ENCODE data around the gene SHROOM4. TPM values are rescaled to one million over a fixed set of nuclear protein-coding genes. Genes with fewer than 3 reads are reported as not detected.
A peak's percentile ranks its signal among the peaks of the same experiment; 100 is the strongest.

The SHROOM4 gene
- total RNA-seq, 1 donor from 2014 or later, result 35.8 TPM

DNA sequence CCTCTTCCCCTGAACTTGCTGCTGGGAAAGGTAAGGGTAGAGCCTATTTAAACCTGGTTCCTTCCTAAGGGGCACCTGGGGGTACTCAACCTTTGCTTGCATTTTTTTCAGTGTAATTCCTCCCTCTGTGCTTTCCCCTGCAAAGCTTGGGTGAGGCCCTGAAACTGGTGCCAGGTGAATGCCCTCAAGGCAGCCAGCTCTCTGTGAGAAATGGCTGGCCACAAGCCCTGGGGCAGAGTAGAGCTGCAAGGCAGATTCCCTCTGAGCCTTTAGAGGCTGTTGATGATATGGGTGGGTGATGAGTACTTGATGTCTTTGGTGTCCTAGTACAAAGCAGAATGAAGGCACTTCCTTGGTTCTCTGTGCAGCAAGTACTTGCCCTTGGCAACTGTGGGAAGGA is 217.9 kb downstream of the SHROOM4 start:
- H3K27me3 Mint-ChIP-seq (ENCODE audit: unreplicated experiment), result peaks cover 2% of the 10 kb centered on the region
- no peak overlapping the region for H3K4me3 Mint-ChIP-seq (ENCODE audit: unreplicated experiment)
- TF ChIP-seq CTCF (IDR thresholded peaks at IDR 0.05; ENCODE audit: unreplicated experiment), result no peak
- no peaks in the 10 kb centered on the region for H3K9me3 Mint-ChIP-seq (ENCODE audit: unreplicated experiment)
- H3K4me1 Mint-ChIP-seq (ENCODE audit: unreplicated experiment), result peaks cover 5% of the 10 kb centered on the region
- H3K36me3 Mint-ChIP-seq (ENCODE audit: low read depth, unreplicated experiment), result peaks cover 19% of the 10 kb centered on the region
- no peak for DNase-seq (ENCODE audit: low spot score)
- H3K27ac Mint-ChIP-seq (ENCODE audit: unreplicated experiment), result no peak overlapping the region

- H3K9me3 Mint-ChIP-seq (ENCODE audit: unreplicated experiment), result no peaks in the 10 kb centered on the region
- TF ChIP-seq CTCF (IDR thresholded peaks at IDR 0.05; ENCODE audit: unreplicated experiment), result no peak
- peaks cover 2% of the 10 kb centered on the region for H3K27me3 Mint-ChIP-seq (ENCODE audit: unreplicated experiment)
- peak; percentile 27 for DNase-seq (ENCODE audit: low spot score)
- peaks cover 5% of the 10 kb centered on the region for H3K4me1 Mint-ChIP-seq (ENCODE audit: unreplicated experiment)
- H3K36me3 Mint-ChIP-seq (ENCODE audit: low read depth, unreplicated experiment), result peaks cover 17% of the 10 kb centered on the region
- H3K27ac Mint-ChIP-seq (ENCODE audit: unreplicated experiment), result peak overlapping the region; percentile 94
- H3K4me3 Mint-ChIP-seq (ENCODE audit: unreplicated experiment), result no peak overlapping the region
Measured at GRCh38 chrX:50594788-50595187, 219.2 kb downstream of the SHROOM4 start.

- no peak for TF ChIP-seq CTCF (IDR thresholded peaks at IDR 0.05; ENCODE audit: unreplicated experiment)
- DNase-seq (ENCODE audit: low spot score), result no peak
- H3K27me3 Mint-ChIP-seq (ENCODE audit: unreplicated experiment), result no peaks in the 10 kb centered on the region
- H3K36me3 Mint-ChIP-seq (ENCODE audit: low read depth, unreplicated experiment), result peaks cover 11% of the 10 kb centered on the region
- H3K27ac Mint-ChIP-seq (ENCODE audit: unreplicated experiment), result no peak overlapping the region
- H3K9me3 Mint-ChIP-seq (ENCODE audit: unreplicated experiment), result no peaks in the 10 kb centered on the region
- peaks cover 2% of the 10 kb centered on the region for H3K4me1 Mint-ChIP-seq (ENCODE audit: unreplicated experiment)
- no peak overlapping the region for H3K4me3 Mint-ChIP-seq (ENCODE audit: unreplicated experiment)
Measured at GRCh38 chrX:50586980-50587379, 227.0 kb downstream of the SHROOM4 start.

GRCh38 chrX:50586407-50586806 is 227.6 kb downstream of the SHROOM4 start:
- no peak for DNase-seq (ENCODE audit: low spot score)
- Mint-ChIP-seq H3K27me3 (ENCODE audit: unreplicated experiment) (no peaks in the 10 kb centered on the region), H3K9me3 (ENCODE audit: unreplicated experiment) (no peaks in the 10 kb centered on the region), H3K27ac (ENCODE audit: unreplicated experiment) (no peak overlapping the region), H3K4me1 (ENCODE audit: unreplicated experiment) (peaks cover 2% of the 10 kb centered on the region), H3K4me3 (ENCODE audit: unreplicated experiment) (no peak overlapping the region), H3K36me3 (ENCODE audit: low read depth, unreplicated experiment) (peaks cover 11% of the 10 kb centered on the region)
- TF ChIP-seq CTCF (IDR thresholded peaks at IDR 0.05; ENCODE audit: unreplicated experiment), result no peak

DNA sequence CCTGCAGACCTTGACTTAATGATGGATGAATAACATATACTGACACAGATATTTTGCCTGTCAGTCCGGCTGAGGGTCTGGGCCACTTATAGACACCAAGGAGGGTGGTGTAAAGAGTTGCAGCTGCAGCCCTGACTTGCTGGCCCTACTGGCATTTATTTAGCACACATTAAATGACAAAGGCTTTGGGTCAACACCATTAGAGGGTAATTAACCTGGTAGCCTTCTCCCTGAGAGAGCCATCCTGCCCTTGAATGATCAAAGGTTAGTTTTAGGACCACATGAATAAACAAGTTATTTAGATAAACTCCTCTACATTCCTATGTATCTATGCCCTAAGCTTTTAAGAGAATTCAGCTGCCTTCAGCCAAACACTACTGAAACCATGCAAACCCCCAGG is 232.6 kb downstream of the SHROOM4 start:
- no peak overlapping the region for H3K4me3 Mint-ChIP-seq (ENCODE audit: unreplicated experiment)
- H3K4me1 Mint-ChIP-seq (ENCODE audit: unreplicated experiment), result peaks cover 2% of the 10 kb centered on the region
- no peak overlapping the region for H3K27ac Mint-ChIP-seq (ENCODE audit: unreplicated experiment)
- H3K27me3 Mint-ChIP-seq (ENCODE audit: unreplicated experiment), result no peaks in the 10 kb centered on the region
- TF ChIP-seq CTCF (IDR thresholded peaks at IDR 0.05; ENCODE audit: unreplicated experiment), result no peak
- H3K9me3 Mint-ChIP-seq (ENCODE audit: unreplicated experiment), result no peaks in the 10 kb centered on the region
- DNase-seq (ENCODE audit: low spot score), result no peak
- H3K36me3 Mint-ChIP-seq (ENCODE audit: low read depth, unreplicated experiment), result peaks cover 11% of the 10 kb centered on the region
